SK-N-SH treated with all-trans-retinoic acid at 6 μM for 48 hours (cell line): Measurements from ENCODE around the gene WNT7A.

Experiments used
- ATAC-seq: fragments of 200-7000 bp; cut with Tn5 transposase; 3 replicates; pipeline ENCODE4 v1.9.1; 2020; ENCODE audit warnings: mild to moderate bottlenecking, moderate library complexity
- ARNTL ChIP-seq: fragments of 450-650 bp; formaldehyde crosslinking; IDR thresholded peaks from 2 replicates; pipeline ENCODE4 v1.5.0; 2020; ENCODE audit warnings: low read depth, mild to moderate bottlenecking, moderate library complexity, borderline replicate concordance
- BACH2 ChIP-seq: fragments of 250-450 bp; sonication (Bioruptor Pico); IDR thresholded peaks from 2 replicates; pipeline ENCODE4 v1.9.0; 2021; ENCODE audit warnings: mild to moderate bottlenecking, borderline replicate concordance
- CREB5 ChIP-seq: fragments of 250-450 bp; sonication (Bioruptor Pico); IDR thresholded peaks from 2 replicates; pipeline ENCODE4 v1.5.1; 2020; ENCODE audit warnings: low read depth, mild to moderate bottlenecking, moderate library complexity
- CSDC2 ChIP-seq: fragments of 250-450 bp; sonication (Bioruptor Pico); IDR thresholded peaks from 2 replicates; pipeline ENCODE4 v1.5.0; 2020; ENCODE audit warnings: mild to moderate bottlenecking, moderate library complexity
- CSRNP3 ChIP-seq: fragments of 250-450 bp; sonication (Bioruptor Pico); IDR thresholded peaks from 2 replicates; pipeline ENCODE4 v1.5.1; 2021; ENCODE audit warnings: mild to moderate bottlenecking, moderate library complexity
- GLIS3 ChIP-seq: fragments of 250-450 bp; sonication (Bioruptor Pico); IDR thresholded peaks from 2 replicates; pipeline ENCODE4 v1.5.0; 2020; ENCODE audit warnings: mild to moderate bottlenecking, moderate library complexity
- ISL1 ChIP-seq: fragments of 250-450 bp; sonication (Bioruptor Pico); IDR thresholded peaks from 2 replicates; pipeline ENCODE4 v2.1.2; 2022; ENCODE audit warnings: mild to moderate bottlenecking, moderate library complexity
- OSR1 ChIP-seq: fragments of 250-450 bp; sonication (Bioruptor Pico); IDR thresholded peaks from 2 replicates; pipeline ENCODE4 v1.8.0; 2022; ENCODE audit warnings: moderate library complexity, mild to moderate bottlenecking, inconsistent platforms
- PATZ1 ChIP-seq: fragments of 250-450 bp; sonication (Bioruptor Pico); IDR thresholded peaks from 2 replicates; pipeline ENCODE4 v1.8.0; 2020; ENCODE audit warnings: mild to moderate bottlenecking, moderate library complexity, borderline replicate concordance
- PPARA ChIP-seq: fragments of 250-450 bp; sonication (Bioruptor Pico); IDR thresholded peaks from 2 replicates; pipeline ENCODE4 v1.5.0; 2020; ENCODE audit warnings: mild to moderate bottlenecking, borderline replicate concordance
- SNAI2 ChIP-seq: fragments of 250-450 bp; sonication (Bioruptor Pico); IDR thresholded peaks from 2 replicates; pipeline ENCODE4 v1.5.0; 2020; ENCODE audit warnings: mild to moderate bottlenecking, moderate library complexity
- TCF4 ChIP-seq: fragments of 250-450 bp; sonication (Bioruptor Pico); IDR thresholded peaks from 2 replicates; pipeline ENCODE4 v1.8.0; 2021; ENCODE audit warnings: mild to moderate bottlenecking, moderate library complexity, borderline replicate concordance
- TOX ChIP-seq: fragments of 250-450 bp; sonication (Bioruptor Pico); IDR thresholded peaks from 2 replicates; pipeline ENCODE4 v1.8.0; 2021; ENCODE audit warnings: mild to moderate bottlenecking, moderate library complexity, borderline replicate concordance
- TSHZ2 ChIP-seq: fragments of 250-450 bp; sonication (Bioruptor Pico); IDR thresholded peaks from 2 replicates; pipeline ENCODE4 v1.5.0; 2020; ENCODE audit warnings: mild to moderate bottlenecking, moderate library complexity
- ZC3H10 ChIP-seq: fragments of 250-450 bp; sonication (Bioruptor Pico); IDR thresholded peaks from 2 replicates; pipeline ENCODE4 v1.5.1; 2021; ENCODE audit warnings: mild to moderate bottlenecking, moderate library complexity
- ZFP3 ChIP-seq: fragments of 250-450 bp; sonication (Bioruptor Pico); IDR thresholded peaks from 2 replicates; pipeline ENCODE4 v1.5.0; 2020; ENCODE audit warnings: mild to moderate bottlenecking, moderate library complexity
- ZFP30 ChIP-seq: fragments of 450-650 bp; formaldehyde crosslinking; IDR thresholded peaks from 2 replicates; pipeline ENCODE4 v1.5.0; 2022; ENCODE audit warnings: mild to moderate bottlenecking, moderate library complexity
- ZNF565 ChIP-seq: fragments of 450-650 bp; formaldehyde crosslinking; conservative IDR thresholded peaks from 2 replicates; pipeline ENCODE4 v1.5.0; 2020; ENCODE audit warnings: low read depth, mild to moderate bottlenecking, moderate library complexity
- TF ChIP-seq, protein P1 (sequence below): fragments of 250-450 bp; sonication (Bioruptor Pico); IDR thresholded peaks from 2 replicates; pipeline ENCODE4 v1.8.0; 2021; ENCODE audit warnings: low read depth, mild to moderate bottlenecking, moderate library complexity, borderline replicate concordance

The WNT7A gene

GRCh38 chr3:13874891-13875290 is 5.0 kb downstream of the WNT7A start:
- TF ChIP-seq PATZ1 (CRISPR knock-in tag) (no peak), CSRNP3 (CRISPR knock-in tag) (no peak), ARNTL (CRISPR knock-in tag) (no peak), TSHZ2 (CRISPR knock-in tag) (no peak), CSDC2 (no peak), ZFP3 (CRISPR knock-in tag) (no peak), PPARA (CRISPR knock-in tag) (no peak)
- no peak for ATAC-seq

DNA sequence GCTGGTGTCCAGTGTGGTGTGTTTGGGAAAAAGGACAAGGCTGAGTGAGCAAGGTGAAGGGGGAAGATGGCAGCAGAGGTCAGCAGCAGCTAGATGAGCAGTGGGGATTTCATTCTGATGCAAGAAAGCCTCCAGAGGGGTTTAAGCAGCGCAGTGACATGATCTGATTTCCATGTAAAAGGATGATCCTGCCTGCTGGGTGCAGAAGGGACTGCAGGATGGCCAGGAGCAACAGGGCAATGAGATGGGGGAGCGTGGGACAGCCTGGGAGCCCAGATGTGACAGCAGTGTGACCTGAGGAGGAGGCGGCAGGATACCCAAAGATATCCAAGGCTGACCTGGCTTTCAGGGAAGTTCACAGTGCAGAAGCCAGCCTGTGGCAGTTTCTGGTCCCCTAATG is 6.1 kb downstream of the WNT7A start:
- no peak for TF ChIP-seq TOX (CRISPR knock-in tag)
- no peak for TF ChIP-seq ZNF565
- TF ChIP-seq CREB5 (CRISPR knock-in tag) = no peak
- no peak for TF ChIP-seq ZC3H10
- TF ChIP-seq TSHZ2 (CRISPR knock-in tag) = no peak
- TF ChIP-seq OSR1 (CRISPR knock-in tag) = no peak
- no peak for TF ChIP-seq CSRNP3 (CRISPR knock-in tag)
- TF ChIP-seq, all 23 proteins: peak for 0
- no peak for ATAC-seq

- TF ChIP-seq ZC3H10 (no peak), ZNF565 (no peak), PPARA (CRISPR knock-in tag) (no peak), GLIS3 (no peak), ISL1 (no peak), TCF4 (CRISPR knock-in tag) (no peak), ZFP30 (no peak), ARNTL (CRISPR knock-in tag) (no peak), SNAI2 (CRISPR knock-in tag) (no peak), CSRNP3 (CRISPR knock-in tag) (no peak), BACH2 (CRISPR knock-in tag) (no peak), CSDC2 (no peak)
- TF ChIP-seq, protein P1, sequence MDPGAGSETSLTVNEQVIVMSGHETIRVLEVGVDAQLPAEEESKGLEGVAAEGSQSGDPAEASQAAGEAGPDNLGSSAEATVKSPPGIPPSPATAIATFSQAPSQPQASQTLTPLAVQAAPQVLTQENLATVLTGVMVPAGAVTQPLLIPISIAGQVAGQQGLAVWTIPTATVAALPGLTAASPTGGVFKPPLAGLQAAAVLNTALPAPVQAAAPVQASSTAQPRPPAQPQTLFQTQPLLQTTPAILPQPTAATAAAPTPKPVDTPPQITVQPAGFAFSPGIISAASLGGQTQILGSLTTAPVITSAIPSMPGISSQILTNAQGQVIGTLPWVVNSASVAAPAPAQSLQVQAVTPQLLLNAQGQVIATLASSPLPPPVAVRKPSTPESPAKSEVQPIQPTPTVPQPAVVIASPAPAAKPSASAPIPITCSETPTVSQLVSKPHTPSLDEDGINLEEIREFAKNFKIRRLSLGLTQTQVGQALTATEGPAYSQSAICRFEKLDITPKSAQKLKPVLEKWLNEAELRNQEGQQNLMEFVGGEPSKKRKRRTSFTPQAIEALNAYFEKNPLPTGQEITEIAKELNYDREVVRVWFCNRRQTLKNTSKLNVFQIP = no peak
- ATAC-seq = no peak
Observed at GRCh38 chr3:13872451-13872850, 7.4 kb downstream of the WNT7A start.
